ENCODE data around the gene OR14C36. TPM values are rescaled to one million over a fixed set of nuclear protein-coding genes. Genes with fewer than 3 reads are reported as not detected.

Gene OR14C36
- total and polyA plus RNA-seq, 2 donors (not counting 3 experiments of a cell fraction or from before 2014, with no cell fraction given) = not detected

DNA sequence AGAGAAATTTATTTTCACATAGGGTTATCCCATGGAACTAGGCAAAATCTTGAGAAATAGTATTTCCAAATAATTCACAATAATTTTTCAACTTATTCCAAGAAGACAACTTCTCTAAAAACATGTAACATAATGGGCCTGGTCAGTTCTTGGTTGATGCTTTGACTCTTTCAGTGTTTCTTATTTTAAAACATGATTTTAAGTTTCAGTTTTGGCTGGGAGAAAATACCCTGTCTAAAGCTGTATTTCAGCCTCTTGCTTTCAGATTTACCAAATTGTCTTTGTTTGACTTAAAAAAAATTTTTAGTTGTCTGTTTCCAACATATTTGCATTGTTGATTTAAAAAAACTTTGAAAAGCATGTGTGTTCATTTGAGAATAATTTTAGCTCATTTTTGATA lies 18.0 kb downstream of the OR14C36 start:
- Histone ChIP-seq H4K20me1 (replicated peaks; ENCODE audit: control insufficient read depth, extremely low read depth, insufficient read depth, low read length) (no peaks in the 10 kb centered on the region), H2AFZ (ENCODE audit: low read depth, low read length) (no peak overlapping the region), H3K27ac (ENCODE audit: insufficient read depth, low read depth, low read length) (no peak overlapping the region), H3K9ac (replicated peaks; ENCODE audit: extremely low read depth, insufficient read depth, low read length) (no peak overlapping the region), H3K4me3 (replicated peaks in 1 of 3; ENCODE audit: insufficient read depth in 1 of 3, low read depth in 1 of 3, low read length in 3 of 3) (no peak overlapping the region), H3K79me2 (ENCODE audit: control insufficient read depth, insufficient read depth, low read length) (no peaks in the 10 kb centered on the region), H3K9me1 (replicated peaks; ENCODE audit: control insufficient read depth, extremely low read depth, insufficient read depth, low read length) (no peaks in the 10 kb centered on the region), H3K4me2 (ENCODE audit: insufficient read depth, low read length) (no peak overlapping the region), H3K4me1 (ENCODE audit: control insufficient read depth, extremely low read depth, insufficient read depth, low read length) (no peaks in the 10 kb centered on the region), H3K27me3 (ENCODE audit: control insufficient read depth in 2 of 2, insufficient read depth in 2 of 2, low read length in 2 of 2) (no peaks in the 10 kb centered on the region), H3K36me3 (ENCODE audit: control insufficient read depth in 2 of 2, extremely low read depth in 1 of 2, insufficient read depth in 2 of 2, low read length in 2 of 2) (no peaks in the 10 kb centered on the region), H3K9me3 (replicated peaks; ENCODE audit: control insufficient read depth, insufficient read depth, low read length) (peaks cover 2% of the 10 kb centered on the region)
- ChIA-PET CTCF (no interaction called here), POLR2A (no interaction called here)
- no TSS peak for BruUV-seq (replicated peaks)
- no peak for TF ChIP-seq JUN (IDR thresholded peaks at IDR 0.05; ENCODE audit: borderline replicate concordance, insufficient read depth, insufficient read length, low read depth)
- TF ChIP-seq GATA2 (IDR thresholded peaks at IDR 0.05; ENCODE audit: insufficient read depth, insufficient read length, low read depth, low read length) = no peak
- TF ChIP-seq FOS (IDR thresholded peaks at IDR 0.05; ENCODE audit: borderline replicate concordance, insufficient read depth, low read length) = no peak
- TF ChIP-seq, protein P1, sequence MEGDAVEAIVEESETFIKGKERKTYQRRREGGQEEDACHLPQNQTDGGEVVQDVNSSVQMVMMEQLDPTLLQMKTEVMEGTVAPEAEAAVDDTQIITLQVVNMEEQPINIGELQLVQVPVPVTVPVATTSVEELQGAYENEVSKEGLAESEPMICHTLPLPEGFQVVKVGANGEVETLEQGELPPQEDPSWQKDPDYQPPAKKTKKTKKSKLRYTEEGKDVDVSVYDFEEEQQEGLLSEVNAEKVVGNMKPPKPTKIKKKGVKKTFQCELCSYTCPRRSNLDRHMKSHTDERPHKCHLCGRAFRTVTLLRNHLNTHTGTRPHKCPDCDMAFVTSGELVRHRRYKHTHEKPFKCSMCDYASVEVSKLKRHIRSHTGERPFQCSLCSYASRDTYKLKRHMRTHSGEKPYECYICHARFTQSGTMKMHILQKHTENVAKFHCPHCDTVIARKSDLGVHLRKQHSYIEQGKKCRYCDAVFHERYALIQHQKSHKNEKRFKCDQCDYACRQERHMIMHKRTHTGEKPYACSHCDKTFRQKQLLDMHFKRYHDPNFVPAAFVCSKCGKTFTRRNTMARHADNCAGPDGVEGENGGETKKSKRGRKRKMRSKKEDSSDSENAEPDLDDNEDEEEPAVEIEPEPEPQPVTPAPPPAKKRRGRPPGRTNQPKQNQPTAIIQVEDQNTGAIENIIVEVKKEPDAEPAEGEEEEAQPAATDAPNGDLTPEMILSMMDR (IDR thresholded peaks at IDR 0.05; ENCODE audit: extremely low read depth in 1 of 2, insufficient read depth in 1 of 2, low read depth in 1 of 2, low read length in 2 of 2) = no peak
- TF ChIP-seq POLR2AphosphoS5 (IDR thresholded peaks at IDR 0.05; ENCODE audit: insufficient read depth, low read depth, low read length) = no peak
- no peak for TF ChIP-seq POLR2A (IDR thresholded peaks at IDR 0.05; ENCODE audit: low read depth, low read length)
- TF ChIP-seq EZH2 (IDR thresholded peaks at IDR 0.05; ENCODE audit: borderline replicate concordance, low read depth, low read length, severe bottlenecking) = no peak
- TF ChIP-seq MYC (IDR thresholded peaks at IDR 0.05; ENCODE audit: low read depth, low read length) = no peak
- TF ChIP-seq, protein P2, sequence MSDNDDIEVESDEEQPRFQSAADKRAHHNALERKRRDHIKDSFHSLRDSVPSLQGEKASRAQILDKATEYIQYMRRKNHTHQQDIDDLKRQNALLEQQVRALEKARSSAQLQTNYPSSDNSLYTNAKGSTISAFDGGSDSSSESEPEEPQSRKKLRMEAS (IDR thresholded peaks at IDR 0.05; ENCODE audit: insufficient read depth, insufficient read length) = no peak
- no peak for FAIRE-seq
- DNase-seq (ENCODE audit: low read depth, low spot score) = no peak
- intact Hi-C loops (cut with micrococcal nuclease) = no loop called here
- dilution Hi-C loops (cut with MboI; ENCODE audit: extremely low pct_ligation_motif_present, low sequenced_read_pairs) = no loop called here

Measured in endothelial cell of umbilical vein (primary cell).